ENCODE results near the gene PREX1. TPM values are rescaled to one million over a fixed set of nuclear protein-coding genes. Genes with fewer than 3 reads are reported as not detected.
"Not testable (repeated sequence)": the region's sequence is repeated elsewhere in the genome, so short reads cannot be mapped to it uniquely, and the experiment has no call there.

PREX1 gene
- total RNA-seq, 2 experiments from 2014 or later: 82.8 to 86.5 TPM

- CTCF ChIA-PET: interaction anchor here (1.2 kb wide), 1 partner anchor 48 kb away, joined by 3 read pairs; no protein-coding TSS in a partner anchor
- POLR2A ChIA-PET: no interaction called here
Observed at GRCh38 chr20:48786951-48787705, 40.7 kb downstream of the PREX1 start.

- POLR2A ChIA-PET: no interaction called here
- CTCF ChIA-PET: no interaction called here
Observed at GRCh38 chr20:48785801-48786200, 42.0 kb downstream of the PREX1 start.

GRCh38 chr20:48785256-48785655 lies 42.5 kb downstream of the PREX1 start:
- ChIA-PET CTCF (no interaction called here), POLR2A (interaction anchor here (0.7 kb wide), 1 partner anchor 35 kb away, joined by 3 read pairs; no protein-coding TSS in a partner anchor)

- POLR2A ChIA-PET: interaction anchor here (0.9 kb wide), 1 partner anchor 68 kb away, joined by 3 read pairs; no protein-coding TSS in a partner anchor
- CTCF ChIA-PET: interaction anchor here (0.9 to 1.1 kb wide), 4 partner anchors 42 to 127 kb away, joined by 3 to 5 read pairs (median 3); no protein-coding TSS in a partner anchor
Observed at GRCh38 chr20:48784273-48784641, 43.5 kb downstream of the PREX1 start.

- POLR2A ChIA-PET: interaction anchor here (0.6 to 0.9 kb wide), 2 partner anchors 45 to 67 kb away, joined by 3 read pairs; no protein-coding TSS in a partner anchor
- CTCF ChIA-PET: interaction anchor here (0.9 to 1.1 kb wide), 4 partner anchors 43 to 127 kb away, joined by 3 to 5 read pairs (median 3); no protein-coding TSS in a partner anchor
Observed at GRCh38 chr20:48783533-48784272, 44.1 kb downstream of the PREX1 start.

GRCh38 chr20:48782901-48783308 lies 44.9 kb downstream of the PREX1 start:
- CTCF ChIA-PET: no interaction called here
- POLR2A ChIA-PET: no interaction called here

- CTCF ChIA-PET: interaction anchor here (1.0 to 1.8 kb wide), 2 partner anchors 9 to 43 kb away, joined by 3 to 4 read pairs; no protein-coding TSS in a partner anchor
Observed at GRCh38 chr20:48782053-48782452, 45.7 kb downstream of the PREX1 start.

GRCh38 chr20:48781634-48782033 lies 46.2 kb downstream of the PREX1 start:
- ChIA-PET POLR2A (no interaction called here), CTCF (interaction anchor here (1.0 to 1.8 kb wide), 2 partner anchors 10 to 43 kb away, joined by 3 to 4 read pairs; no protein-coding TSS in a partner anchor)

More at GRCh38 chr20:48782053-48782452, 45.7 kb downstream of the PREX1 start:
- POLR2A ChIA-PET: no interaction called here

GRCh38 chr20:48779435-48779834 lies 48.4 kb downstream of the PREX1 start:
- POLR2A ChIA-PET: no interaction called here
- CTCF ChIA-PET: interaction anchor here (0.6 kb wide), 1 partner anchor 47 kb away, joined by 4 read pairs; no protein-coding TSS in a partner anchor

- ChIA-PET CTCF (no interaction called here), POLR2A (no interaction called here)
Observed at GRCh38 chr20:48777821-48778220, 50.0 kb downstream of the PREX1 start.

GRCh38 chr20:48777005-48777404 lies 50.8 kb downstream of the PREX1 start:
- ChIA-PET CTCF (no interaction called here), POLR2A (no interaction called here)

GRCh38 chr20:48776306-48776705 lies 51.5 kb downstream of the PREX1 start:
- ChIA-PET POLR2A (no interaction called here), CTCF (interaction anchor here (1.1 kb wide), 1 partner anchor 43 kb away, joined by 3 read pairs; no protein-coding TSS in a partner anchor)

GRCh38 chr20:48775545-48775944 lies 52.3 kb downstream of the PREX1 start:
- POLR2A ChIA-PET: not testable (repeated sequence)
- CTCF ChIA-PET: interaction anchor here (1.1 to 1.7 kb wide), 2 partner anchors 11 to 44 kb away, joined by 3 to 4 read pairs; no protein-coding TSS in a partner anchor

- POLR2A ChIA-PET: interaction anchor here (0.8 to 1.2 kb wide), 2 partner anchors 13 to 54 kb away, joined by 3 to 4 read pairs; no protein-coding TSS in a partner anchor
- CTCF ChIA-PET: interaction anchor here (0.9 to 1.7 kb wide), 2 partner anchors 10 to 130 kb away, joined by 4 read pairs; no protein-coding TSS in a partner anchor
Observed at GRCh38 chr20:48774696-48775095, 53.1 kb downstream of the PREX1 start.

GRCh38 chr20:48773837-48774418 lies 53.9 kb downstream of the PREX1 start:
- POLR2A ChIA-PET: interaction anchor here (0.8 to 1.2 kb wide), 2 partner anchors 12 to 55 kb away, joined by 3 to 4 read pairs; no protein-coding TSS in a partner anchor
- CTCF ChIA-PET: interaction anchor here (0.9 to 1.7 kb wide), 3 partner anchors 9 to 131 kb away, joined by 3 to 4 read pairs (median 4); no protein-coding TSS in a partner anchor

GRCh38 chr20:48772183-48772976 lies 55.4 kb downstream of the PREX1 start:
- ChIA-PET CTCF (interaction anchor here (1.2 kb wide), 1 partner anchor 115 kb away, joined by 3 read pairs; no protein-coding TSS in a partner anchor), POLR2A (no interaction called here)

GRCh38 chr20:48771542-48771941 lies 56.3 kb downstream of the PREX1 start:
- POLR2A ChIA-PET: no interaction called here
- CTCF ChIA-PET: no interaction called here

- ChIA-PET POLR2A (interaction anchor here (0.6 kb wide), 1 partner anchor 52 kb away, joined by 3 read pairs; no protein-coding TSS in a partner anchor), CTCF (interaction anchor here (0.6 to 2.4 kb wide), 2 partner anchors 56 to 134 kb away, joined by 3 to 7 read pairs; partner anchors contain the start of gene PREX1)
Observed at GRCh38 chr20:48770700-48771442, 56.9 kb downstream of the PREX1 start.
